Endothelial cell of hepatic sinusoid (primary cell): ENCODE measurements around the gene RPLP2.

Experiments
- in situ Hi-C: cut with HindIII; loops from 2 replicates; pipeline ENCODE4 v1.10.0; 2017; ENCODE audit warnings: low sequenced_read_pairs

The RPLP2 gene

GRCh38 chr11:819943-820649 lies 10.3 kb downstream of the RPLP2 start:
- in situ Hi-C loops: loop anchor here (10.0 kb wide), 1 partner anchor 95 kb away; the partner anchor contains the start of gene CHID1

- in situ Hi-C loops: no loop called here
Measured at GRCh38 chr11:820655-821511, 11.1 kb downstream of the RPLP2 start.

- in situ Hi-C loops: no loop called here
Measured at GRCh38 chr11:821512-822371, 12.0 kb downstream of the RPLP2 start.

- in situ Hi-C loops: no loop called here
Measured at GRCh38 chr11:823441-824291, 13.9 kb downstream of the RPLP2 start.

DNA sequence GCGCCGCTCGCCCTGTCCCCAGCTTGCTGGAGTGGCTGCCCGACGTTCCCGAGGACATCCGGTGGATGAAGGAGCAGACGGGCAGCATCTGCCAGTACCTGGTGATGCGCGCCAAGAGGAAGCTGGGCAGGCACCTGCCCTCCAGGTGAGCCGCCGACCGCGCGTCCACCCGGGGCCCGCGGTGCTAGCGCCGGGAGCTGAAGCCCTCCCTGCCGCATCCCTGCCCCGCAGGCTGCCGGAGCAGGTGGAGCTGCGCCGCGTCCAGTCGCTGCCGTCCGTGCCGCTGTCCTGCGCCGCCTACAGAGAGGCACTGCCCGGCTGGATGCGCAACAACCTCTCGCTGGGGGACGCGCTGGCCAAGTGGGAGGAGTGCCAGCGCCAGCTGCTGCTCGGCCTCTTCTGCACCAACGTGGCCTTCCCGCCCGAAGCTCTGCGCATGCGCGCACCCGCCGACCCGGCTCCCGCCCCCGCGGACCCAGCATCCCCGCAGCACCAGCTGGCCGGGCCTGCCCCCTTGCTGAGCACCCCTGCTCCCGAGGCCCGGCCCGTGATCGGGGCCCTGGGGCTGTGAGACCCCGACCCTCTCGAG lies 14.6 kb downstream of the RPLP2 start:
- in situ Hi-C loops: no loop called here

DNA sequence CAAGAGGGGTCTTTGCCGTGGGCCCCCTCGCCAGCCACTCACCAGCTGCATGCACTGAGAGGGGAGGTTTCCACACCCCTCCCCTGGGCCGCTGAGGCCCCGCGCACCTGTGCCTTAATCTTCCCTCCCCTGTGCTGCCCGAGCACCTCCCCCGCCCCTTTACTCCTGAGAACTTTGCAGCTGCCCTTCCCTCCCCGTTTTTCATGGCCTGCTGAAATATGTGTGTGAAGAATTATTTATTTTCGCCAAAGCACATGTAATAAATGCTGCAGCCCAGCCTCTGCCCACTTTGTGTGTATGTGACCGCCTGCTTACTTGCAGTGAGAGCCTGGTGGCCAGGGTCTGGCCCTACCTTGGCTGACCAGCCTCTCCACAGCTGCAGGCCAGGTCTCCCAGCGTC lies 15.2 kb downstream of the RPLP2 start:
- in situ Hi-C loops: no loop called here

DNA sequence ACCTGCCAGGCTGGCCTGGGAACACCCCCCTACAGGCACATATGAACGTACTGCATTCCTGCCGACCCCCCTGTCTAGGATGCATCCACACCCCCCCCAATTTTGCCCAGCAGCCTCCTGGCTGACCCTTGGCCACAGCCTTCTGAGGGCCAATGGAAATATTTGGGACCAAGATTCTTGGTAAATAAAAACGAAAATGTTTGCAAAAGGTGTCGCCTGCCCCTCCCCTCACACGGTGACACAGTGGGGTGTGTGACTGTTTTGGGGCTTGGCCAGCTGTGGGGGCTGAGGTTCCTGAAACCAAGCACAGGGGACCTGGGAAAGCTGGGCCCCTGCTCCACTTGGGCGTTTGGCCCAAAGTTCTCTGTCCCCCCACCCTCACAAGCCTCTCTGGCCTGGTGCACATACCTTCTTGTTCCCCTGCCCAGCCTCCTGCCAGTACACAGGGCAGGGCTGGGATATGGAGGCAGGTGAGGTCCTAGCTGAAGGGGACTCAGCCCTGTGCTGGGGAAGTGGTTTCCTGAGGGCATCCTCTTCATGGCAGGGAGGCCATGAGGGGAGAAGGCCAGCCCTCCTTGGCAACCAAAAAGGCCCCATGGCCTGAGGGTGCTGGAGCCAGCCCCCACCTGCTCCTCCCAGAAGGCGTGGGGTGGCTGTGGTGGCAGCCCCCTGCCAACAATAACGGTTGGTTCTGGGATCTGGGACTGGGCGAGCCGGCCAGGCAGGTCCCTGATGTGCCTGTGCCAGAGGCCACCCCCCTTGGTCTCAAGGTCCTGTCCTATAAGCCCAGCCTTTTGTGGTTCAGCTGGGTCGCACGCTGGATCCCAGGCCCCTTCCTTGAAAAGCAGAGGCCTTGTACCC lies 15.8 kb downstream of the RPLP2 start:
- in situ Hi-C loops: no loop called here

DNA sequence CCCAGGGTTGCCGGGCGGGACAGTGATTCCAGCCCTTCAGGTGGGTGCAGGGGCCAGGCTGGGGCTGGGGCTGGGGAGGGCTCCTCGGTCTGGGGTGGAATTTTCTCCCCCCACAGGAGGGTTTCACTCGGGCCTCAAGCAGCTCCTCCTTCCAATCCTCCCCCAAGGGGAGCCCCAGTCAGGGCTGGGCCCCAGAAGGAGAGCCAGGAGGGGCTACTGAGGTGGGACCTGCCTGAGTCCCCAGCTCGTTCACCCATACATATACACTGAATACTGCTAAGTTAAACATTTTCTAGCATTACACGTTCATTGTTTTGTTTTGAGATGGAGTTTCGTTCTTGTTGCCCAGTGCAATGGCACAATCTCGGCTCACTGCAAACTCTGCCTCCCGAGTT lies 16.5 kb downstream of the RPLP2 start:
- in situ Hi-C loops: no loop called here

DNA sequence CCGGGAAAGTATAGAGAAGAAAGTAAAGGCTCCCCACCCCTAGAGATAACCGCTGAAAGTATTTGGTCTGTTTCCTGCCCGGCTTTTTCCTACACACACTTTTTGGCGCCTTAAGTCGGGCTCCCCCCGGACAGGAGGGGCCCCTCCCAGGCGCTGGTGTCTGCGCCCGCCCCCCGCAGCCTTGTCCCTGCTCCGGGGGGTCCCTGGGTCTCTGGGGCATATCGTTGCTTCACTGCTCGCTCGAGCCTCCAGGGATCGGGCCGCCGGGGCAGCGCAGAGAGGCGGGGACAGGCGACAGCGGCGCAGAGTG lies 17.0 kb downstream of the RPLP2 start:
- in situ Hi-C loops: no loop called here

GRCh38 chr11:827146-827896 lies 17.6 kb downstream of the RPLP2 start:
- in situ Hi-C loops: no loop called here

GRCh38 chr11:827897-828192 lies 18.1 kb downstream of the RPLP2 start, which contains the start of gene CRACR2B:
Gene CRACR2B, plus strand, starts transcription at chr11:827919. Its CDS starts 689 bp downstream, at chr11:828608.
- in situ Hi-C loops: no loop called here

DNA sequence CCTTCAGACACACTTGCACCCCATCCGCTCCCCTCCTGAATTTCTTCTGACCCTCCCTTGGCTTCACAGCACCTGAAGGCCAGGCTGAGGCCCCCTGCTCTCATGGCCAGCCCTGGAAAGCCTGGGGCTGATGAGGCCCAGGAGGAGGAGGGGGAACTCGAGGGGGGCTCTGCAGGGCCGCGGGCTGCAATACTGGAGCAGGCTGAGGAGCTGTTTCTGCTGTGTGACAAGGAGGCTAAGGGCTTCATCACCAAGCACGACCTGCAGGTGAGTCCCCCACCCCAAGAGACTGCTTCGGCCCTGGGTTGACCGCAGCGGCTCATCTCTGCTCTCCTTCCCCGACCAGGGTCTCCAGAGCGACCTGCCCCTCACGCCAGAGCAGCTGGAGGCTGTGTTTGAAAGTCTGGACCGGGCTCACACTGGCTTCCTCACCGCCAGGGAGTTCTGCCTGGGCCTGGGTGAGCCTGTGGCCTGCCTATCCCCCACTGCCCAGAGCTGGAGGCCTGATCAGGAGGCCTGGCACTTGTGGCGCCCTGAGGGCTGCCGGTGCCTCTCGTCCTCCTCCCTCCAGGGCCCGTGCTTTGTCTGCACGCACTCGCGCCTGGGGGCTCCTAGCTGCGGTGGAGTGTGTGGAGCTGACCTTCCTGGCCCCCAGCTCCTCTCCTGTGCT lies 18.9 kb downstream of the RPLP2 start:
- in situ Hi-C loops: no loop called here

DNA sequence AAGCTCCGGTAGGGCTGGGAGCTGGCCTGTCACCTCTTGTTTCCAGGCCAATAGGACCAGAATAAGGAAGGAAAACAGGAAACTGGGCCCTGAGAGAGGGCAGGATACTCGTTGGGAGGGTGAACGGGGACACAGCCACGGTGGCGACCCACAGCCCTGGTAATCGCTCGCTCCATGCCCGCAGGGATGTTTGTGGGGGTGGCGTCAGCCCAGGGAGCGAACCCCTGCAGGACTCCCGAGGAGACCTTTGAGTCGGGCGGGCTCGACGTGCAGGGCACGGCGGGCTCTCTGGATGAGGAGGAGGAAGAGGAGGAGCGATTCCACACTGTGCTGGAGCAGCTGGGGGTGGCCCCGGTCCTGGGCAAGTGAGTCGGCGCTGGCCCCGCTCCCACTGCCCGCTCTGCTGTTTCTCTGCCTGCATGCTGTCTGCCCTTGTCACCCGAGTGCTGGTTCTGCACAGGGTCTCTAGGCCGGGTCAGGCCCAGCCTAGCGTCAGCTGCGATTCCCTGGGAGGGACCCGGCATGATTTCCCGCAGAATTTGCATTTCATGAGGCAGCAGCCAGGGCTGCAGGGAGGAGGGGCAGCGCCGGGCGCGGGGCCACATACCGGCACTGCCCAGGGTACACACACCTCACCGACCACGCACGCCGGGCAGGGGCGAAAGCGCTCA lies 19.5 kb downstream of the RPLP2 start:
- in situ Hi-C loops: no loop called here

DNA sequence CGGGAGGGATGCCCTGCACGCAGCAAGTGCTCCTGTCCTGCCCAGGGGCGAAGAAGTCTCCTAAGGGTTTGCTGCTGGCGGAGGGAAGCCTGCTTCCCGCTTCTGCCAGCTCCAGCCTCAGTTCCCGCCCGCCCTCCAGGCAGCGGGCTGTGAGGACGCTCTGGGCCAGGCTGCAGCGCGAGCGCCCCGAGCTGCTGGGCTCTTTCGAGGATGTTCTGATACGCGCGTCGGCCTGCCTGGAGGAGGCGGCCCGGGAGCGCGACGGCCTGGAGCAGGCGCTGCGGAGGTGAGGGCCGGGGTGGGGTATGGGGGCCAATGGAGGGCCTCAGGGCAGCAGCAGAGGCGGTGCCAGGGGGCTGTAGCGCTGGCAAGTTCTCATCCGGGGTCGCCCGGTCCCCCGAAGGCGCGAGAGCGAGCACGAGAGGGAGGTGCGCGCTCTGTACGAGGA lies 20.1 kb downstream of the RPLP2 start:
- in situ Hi-C loops: no loop called here

DNA sequence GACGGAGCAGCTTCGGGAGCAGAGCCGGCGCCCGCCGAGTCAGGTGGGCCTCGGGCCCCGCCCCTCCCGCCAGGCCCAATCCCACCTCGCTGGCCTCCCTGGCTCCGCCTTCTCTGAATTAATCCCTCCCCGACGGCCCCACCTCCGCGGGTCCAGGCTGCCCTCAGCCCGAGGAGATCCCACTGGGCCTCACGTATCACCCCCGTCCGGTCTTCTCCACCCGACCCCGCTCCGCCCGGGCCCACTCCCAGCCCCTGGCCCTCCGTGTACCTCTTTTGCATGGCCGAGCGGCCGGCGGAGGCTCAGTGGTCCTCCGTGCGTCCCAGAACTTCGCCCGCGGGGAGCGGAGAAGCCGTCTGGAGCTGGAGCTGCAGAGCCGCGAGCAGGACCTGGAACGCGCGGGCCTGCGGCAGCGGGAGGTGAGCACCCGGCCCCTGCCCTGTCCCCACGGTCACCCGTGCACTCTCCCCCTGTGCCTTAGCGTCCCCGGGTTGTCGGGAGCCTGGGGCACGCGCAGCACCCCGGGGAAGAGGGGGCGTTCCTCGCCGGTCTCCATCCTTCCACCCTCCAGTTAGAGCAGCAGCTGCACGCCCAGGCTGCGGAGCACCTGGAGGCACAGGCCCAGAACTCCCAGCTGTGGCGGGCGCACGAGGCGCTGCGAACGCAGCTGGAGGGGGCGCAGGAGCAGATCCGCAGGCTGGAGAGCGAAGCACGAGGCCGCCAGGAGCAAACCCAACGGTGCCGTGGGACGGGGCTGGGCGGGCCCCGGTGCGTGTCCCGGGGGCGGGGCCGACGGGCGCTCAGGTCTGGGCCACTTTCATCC lies 20.7 kb downstream of the RPLP2 start:
- in situ Hi-C loops: no loop called here

GRCh38 chr11:831118-831864 lies 21.5 kb downstream of the RPLP2 start:
- in situ Hi-C loops: no loop called here
